MCF 10A (cell line): ENCODE data around the gene HHIPL1. TPM values are rescaled to one million over a fixed set of nuclear protein-coding genes. Genes with fewer than 3 reads are reported as not detected.

Experiments
- BruUV-seq: library from RNA; stranded (reverse); fragments of 400-500 nt; replicated peaks from 2 replicates; lab custom pipeline; 2021; lab: Mats Ljungman, UMichigan
- CTCF ChIA-PET: fragments of 300-600 bp; sonication (Branson Sonifier 250); formaldehyde crosslinking; extraction: SDS; loops from one replicate; lab custom pipeline; 2021; ENCODE audit warnings: antibody characterized with exemption, inconsistent platforms; lab: Yijun Ruan, JAX
- POLR2A ChIA-PET: fragments of 300-600, 350-650 bp; sonication (Branson Sonifier 250); formaldehyde crosslinking; extraction: SDS; loops from one replicate; lab custom pipeline; 2020; ENCODE audit warnings: antibody characterized with exemption, inconsistent platforms; lab: Yijun Ruan, JAX
- DNase-seq: peaks from one replicate; pipeline ENCODE4 v3.0.0-alpha.2; 2018; ENCODE audit not compliant: unreplicated experiment
- H3K27ac Mint-ChIP-seq: one replicate; pipeline ENCODE4 v1.8.0; 2022; ENCODE audit warnings: mild to moderate bottlenecking, low read depth, mixed read lengths; ENCODE audit not compliant: unreplicated experiment
- H3K27me3 Mint-ChIP-seq: one replicate; pipeline ENCODE4 v1.8.0; 2022; ENCODE audit warnings: mixed read lengths; ENCODE audit not compliant: insufficient read depth, unreplicated experiment
- H3K36me3 Mint-ChIP-seq: one replicate; pipeline ENCODE4 v1.8.0; 2022; ENCODE audit warnings: mild to moderate bottlenecking, moderate library complexity, mixed read lengths; ENCODE audit not compliant: insufficient read depth, unreplicated experiment
- H3K4me1 Mint-ChIP-seq: one replicate; pipeline ENCODE4 v1.8.0; 2022; ENCODE audit warnings: mixed read lengths; ENCODE audit not compliant: insufficient read depth, unreplicated experiment
- H3K4me3 Mint-ChIP-seq: one replicate; pipeline ENCODE4 v1.8.0; 2022; ENCODE audit warnings: mild to moderate bottlenecking, moderate library complexity, mixed read lengths; ENCODE audit not compliant: unreplicated experiment
- H3K9me3 Mint-ChIP-seq: one replicate; pipeline ENCODE4 v1.8.0; 2022; ENCODE audit warnings: mixed read lengths; ENCODE audit not compliant: unreplicated experiment
- CTCF ChIP-seq: fragments of 200-600 bp; IDR thresholded peaks from one replicate; pipeline ENCODE4 v1.8.0; 2022; ENCODE audit warnings: antibody characterized with exemption, mild to moderate bottlenecking; ENCODE audit not compliant: unreplicated experiment
- intact Hi-C: fragments of 100-400 bp; cut with micrococcal nuclease; formaldehyde crosslinking; loops from 2 replicates; pipeline ENCODE4 v1.14.1; 2022
- total RNA-seq: library from RNA; stranded (reverse); gene quantifications from 2 replicates; pipeline ENCODE4 v1.2.3, GENCODE V29; 2022

Gene HHIPL1
- total RNA-seq, 1 experiment from 2014 or later: not detected

GRCh38 chr14:99628887-99629618 lies 15.9 kb upstream of the HHIPL1 start:
- Mint-ChIP-seq H3K27ac (no peak overlapping the region), H3K9me3 (no peaks in the 10 kb centered on the region), H3K4me1 (no peaks in the 10 kb centered on the region), H3K27me3 (no peaks in the 10 kb centered on the region), H3K4me3 (no peak overlapping the region), H3K36me3 (no peaks in the 10 kb centered on the region)
- POLR2A ChIA-PET: no interaction called here
- CTCF ChIA-PET: interaction anchor here (0.6 to 2.8 kb wide), 28 partner anchors 10 to 811 kb away, joined by 3 to 22 read pairs (median 5); no protein-coding TSS in a partner anchor
- no TSS peak for BruUV-seq
- TF ChIP-seq CTCF: peak; percentile 96
- DNase-seq: peak; percentile 67
- intact Hi-C loops: loop anchor here (1.0 kb wide), 2 partner anchors 66 to 111 kb away; no protein-coding TSS in a partner anchor

DNA sequence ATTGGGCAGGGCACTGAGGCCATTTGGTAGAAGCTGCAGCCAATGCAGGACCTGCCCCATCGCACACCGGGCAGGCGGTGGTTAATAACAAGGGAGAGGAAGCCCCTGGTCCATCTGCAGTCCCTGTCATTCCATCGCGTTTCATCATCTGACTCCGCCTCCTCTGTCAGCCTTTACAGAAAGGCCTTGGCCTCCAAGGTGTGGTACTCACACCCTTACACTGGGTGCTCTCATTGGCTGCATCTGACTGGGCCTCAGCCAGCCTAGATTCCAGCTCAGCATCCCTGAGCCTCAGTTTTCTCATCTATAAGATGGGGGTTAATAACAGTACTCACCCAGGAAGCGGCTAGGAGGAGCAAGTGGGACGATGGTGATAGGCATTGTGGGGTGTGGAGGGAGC lies 14.7 kb upstream of the HHIPL1 start:
- POLR2A ChIA-PET: no interaction called here
- Mint-ChIP-seq H3K4me1 (no peaks in the 10 kb centered on the region), H3K4me3 (no peak overlapping the region), H3K36me3 (no peaks in the 10 kb centered on the region), H3K27ac (no peak overlapping the region), H3K9me3 (no peaks in the 10 kb centered on the region), H3K27me3 (no peaks in the 10 kb centered on the region)
- BruUV-seq: no TSS peak
- intact Hi-C loops: no loop called here
- no peak for DNase-seq
- no peak for TF ChIP-seq CTCF
- CTCF ChIA-PET: interaction anchor here (0.6 to 1.3 kb wide), 5 partner anchors 11 to 111 kb away, joined by 3 to 4 read pairs (median 3); no protein-coding TSS in a partner anchor

- intact Hi-C loops: no loop called here
- CTCF ChIA-PET: interaction anchor here (1.1 to 2.0 kb wide), 3 partner anchors 109 to 239 kb away, joined by 3 to 5 read pairs (median 3); no protein-coding TSS in a partner anchor
- H3K4me1 Mint-ChIP-seq: no peaks in the 10 kb centered on the region
- DNase-seq: no peak
- TF ChIP-seq CTCF: no peak
- H3K27ac Mint-ChIP-seq: no peak overlapping the region
- H3K27me3 Mint-ChIP-seq: no peaks in the 10 kb centered on the region
- POLR2A ChIA-PET: interaction anchor here (0.6 kb wide), 1 partner anchor 240 kb away, joined by 3 read pairs; no protein-coding TSS in a partner anchor
- no peaks in the 10 kb centered on the region for H3K9me3 Mint-ChIP-seq
- no TSS peak for BruUV-seq
- no peak overlapping the region for H3K4me3 Mint-ChIP-seq
- no peaks in the 10 kb centered on the region for H3K36me3 Mint-ChIP-seq
Measured at GRCh38 chr14:99632410-99633035, 12.4 kb upstream of the HHIPL1 start.

DNA sequence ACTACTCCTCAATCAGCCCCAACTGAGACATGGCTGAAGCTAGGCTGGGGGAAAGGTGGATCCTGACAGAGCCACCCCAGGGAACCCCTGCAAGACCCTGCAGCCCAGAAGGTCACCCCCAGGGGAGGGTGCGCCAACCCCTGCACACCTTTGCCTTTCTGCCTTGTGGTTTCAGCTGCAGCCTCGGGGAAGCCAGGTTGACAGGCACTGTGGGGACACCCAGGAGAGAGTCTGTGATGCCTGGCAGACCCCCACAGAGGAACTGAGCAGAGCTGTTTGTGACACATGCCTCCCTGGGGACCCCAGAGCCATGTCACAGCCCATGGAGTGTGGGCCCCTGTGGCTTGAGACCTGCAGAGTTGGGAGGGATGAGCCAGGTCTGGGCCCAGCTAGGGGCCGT lies 11.8 kb upstream of the HHIPL1 start:
- Mint-ChIP-seq H3K4me1 (no peaks in the 10 kb centered on the region), H3K36me3 (no peaks in the 10 kb centered on the region), H3K27me3 (no peaks in the 10 kb centered on the region), H3K4me3 (no peak overlapping the region), H3K9me3 (no peaks in the 10 kb centered on the region), H3K27ac (no peak overlapping the region)
- ChIA-PET POLR2A (interaction anchor here (0.6 kb wide), 1 partner anchor 74 kb away, joined by 3 read pairs; no protein-coding TSS in a partner anchor), CTCF (interaction anchor here (1.1 to 2.0 kb wide), 3 partner anchors 110 to 240 kb away, joined by 3 to 5 read pairs (median 3); no protein-coding TSS in a partner anchor)
- intact Hi-C loops: no loop called here
- no TSS peak for BruUV-seq
- TF ChIP-seq CTCF: no peak
- no peak for DNase-seq
